Neural progenitor cell (in vitro differentiated cells): ENCODE results near the gene COL19A1. TPM values are rescaled to one million over a fixed set of nuclear protein-coding genes. Genes with fewer than 3 reads are reported as not detected.

Experiments used
- DNase-seq: peaks from one replicate; pipeline ENCODE4 v3.0.0-alpha.2; 2016; ENCODE audit warnings: low spot score
- H2AFZ ChIP-seq: fragments of 200-600 bp; sonication (generic); replicated peaks from 2 replicates; pipeline ENCODE4 v1.6.1; 2016; ENCODE audit warnings: antibody characterized with exemption
- H3F3A ChIP-seq: fragments of 200-600 bp; sonication (generic); 2 replicates; pipeline ENCODE4 v1.6.1; 2016; ENCODE audit warnings: antibody characterized with exemption, low read depth
- H3K27ac ChIP-seq: fragments of 200-600 bp; sonication (generic); 2 replicates; pipeline ENCODE4 v1.5.1; 2016; ENCODE audit warnings: mild to moderate bottlenecking
- H3K27me3 ChIP-seq: fragments of 200-600 bp; sonication (generic); 2 replicates; pipeline ENCODE4 v1.6.1; 2016; ENCODE audit warnings: mild to moderate bottlenecking, moderate library complexity
- H3K36me3 ChIP-seq: fragments of 200-600 bp; sonication (generic); 2 replicates; pipeline ENCODE4 v1.5.1; 2016
- H3K4me1 ChIP-seq: fragments of 200-600 bp; sonication (generic); 2 replicates; pipeline ENCODE4 v1.6.1; 2016; ENCODE audit warnings: mixed run types
- H3K4me2 ChIP-seq: fragments of 200-600 bp; sonication (generic); 2 replicates; pipeline ENCODE4 v1.6.1; 2016
- H3K4me3 ChIP-seq: fragments of 200-600 bp; sonication (generic); 2 replicates; pipeline ENCODE4 v1.5.1; 2016
- H3K79me2 ChIP-seq: fragments of 200-600 bp; sonication (generic); 2 replicates; pipeline ENCODE4 v1.6.1; 2016; ENCODE audit warnings: low read depth
- H3K9ac ChIP-seq: fragments of 200-600 bp; sonication (generic); 2 replicates; pipeline ENCODE4 v1.6.1; 2016
- H3K9me3 ChIP-seq: fragments of 200-600 bp; sonication (generic); 2 replicates; pipeline ENCODE4 v1.5.1; 2016; ENCODE audit warnings: low read depth
- H4K20me1 ChIP-seq: fragments of 200-600 bp; sonication (generic); 2 replicates; pipeline ENCODE4 v1.6.1; 2016; ENCODE audit warnings: low read depth
- H3K27ac Mint-ChIP-seq: 3 replicates; pipeline ENCODE4 v1.8.0; 2021; ENCODE audit warnings: mixed read lengths
- H3K27me3 Mint-ChIP-seq: 2 replicates; pipeline ENCODE4 v1.8.0; 2022; ENCODE audit warnings: low read depth, mild to moderate bottlenecking, inconsistent platforms, moderate library complexity, mixed read lengths; ENCODE audit not compliant: insufficient read depth
- H3K36me3 Mint-ChIP-seq: 3 replicates; pipeline ENCODE4 v1.8.0; 2021; ENCODE audit warnings: mixed read lengths
- H3K4me1 Mint-ChIP-seq: 3 replicates; pipeline ENCODE4 v1.8.0; 2021; ENCODE audit warnings: mixed read lengths
- H3K4me3 Mint-ChIP-seq: 3 replicates; pipeline ENCODE4 v1.8.0; 2021; ENCODE audit warnings: mild to moderate bottlenecking, moderate library complexity, mixed read lengths
- H3K9me3 Mint-ChIP-seq: 3 replicates; pipeline ENCODE4 v1.8.0; 2020; ENCODE audit warnings: mixed read lengths
- CTCF ChIP-seq: fragments of 200-600 bp; sonication (generic); IDR thresholded peaks from 2 replicates; pipeline ENCODE4 v1.5.1; 2017; ENCODE audit warnings: antibody characterized with exemption, mild to moderate bottlenecking
- EZH2 ChIP-seq: fragments of 200-600 bp; sonication (generic); IDR thresholded peaks from 2 replicates; pipeline ENCODE4 v1.6.1; 2017; ENCODE audit warnings: antibody characterized with exemption, mild to moderate bottlenecking, moderate library complexity
- EZH2phosphoT487 ChIP-seq: fragments of 200-600 bp; sonication (generic); IDR thresholded peaks from 2 replicates; pipeline ENCODE4 v1.6.1; 2017; ENCODE audit warnings: antibody characterized with exemption
- total RNA-seq: library from RNA; depleted of rRNA; stranded (reverse); fragments of >200 nt; gene quantifications from 2 replicates; pipeline ENCODE4 v1.2.3, GENCODE V29; 2015; ENCODE audit warnings: low replicate concordance

Gene COL19A1
- total RNA-seq, 1 donor from 2014 or later: not detected

GRCh38 chr6:69901361-69901760 lies 35.0 kb downstream of the COL19A1 start:
- no peaks in the 10 kb centered on the region for H3K9me3 ChIP-seq
- no peak overlapping the region for H3K27ac ChIP-seq
- no peaks in the 10 kb centered on the region for H3K36me3 ChIP-seq
- DNase-seq: no peak
- no peak overlapping the region for H3K4me2 ChIP-seq
- no peak overlapping the region for H3K4me3 ChIP-seq
- no peaks in the 10 kb centered on the region for H3K27me3 ChIP-seq
- H2AFZ ChIP-seq: no peak overlapping the region
- H4K20me1 ChIP-seq: no peaks in the 10 kb centered on the region
- H3K9ac ChIP-seq: no peak overlapping the region
- TF ChIP-seq CTCF (no peak), EZH2 (no peak), EZH2phosphoT487 (no peak)
- no peaks in the 10 kb centered on the region for H3K4me1 Mint-ChIP-seq
- no peak overlapping the region for H3K27ac Mint-ChIP-seq
- H3K36me3 Mint-ChIP-seq: no peaks in the 10 kb centered on the region
- H3F3A ChIP-seq: no peaks in the 10 kb centered on the region
- no peaks in the 10 kb centered on the region for H3K79me2 ChIP-seq
- no peaks in the 10 kb centered on the region for H3K27me3 Mint-ChIP-seq
- no peak overlapping the region for H3K4me3 Mint-ChIP-seq
- peaks cover 2% of the 10 kb centered on the region for H3K9me3 Mint-ChIP-seq
- H3K4me1 ChIP-seq: no peaks in the 10 kb centered on the region

- TF ChIP-seq CTCF: no peak
- TF ChIP-seq EZH2: no peak
- TF ChIP-seq EZH2phosphoT487: no peak
- DNase-seq: no peak
- no peak overlapping the region for H3K4me2 ChIP-seq
- H3F3A ChIP-seq: no peaks in the 10 kb centered on the region
- H3K4me3 ChIP-seq: no peak overlapping the region
- no peaks in the 10 kb centered on the region for H4K20me1 ChIP-seq
- no peaks in the 10 kb centered on the region for H3K9me3 Mint-ChIP-seq
- H3K4me1 ChIP-seq: peaks cover 7% of the 10 kb centered on the region
- no peaks in the 10 kb centered on the region for H3K9me3 ChIP-seq
- no peaks in the 10 kb centered on the region for H3K79me2 ChIP-seq
- H2AFZ ChIP-seq: no peak overlapping the region
- no peak overlapping the region for H3K27ac ChIP-seq
- H3K9ac ChIP-seq: no peak overlapping the region
- H3K27ac Mint-ChIP-seq: no peak overlapping the region
- H3K27me3 Mint-ChIP-seq: no peaks in the 10 kb centered on the region
- H3K27me3 ChIP-seq: peaks cover 9% of the 10 kb centered on the region
- H3K36me3 Mint-ChIP-seq: no peaks in the 10 kb centered on the region
- H3K36me3 ChIP-seq: no peaks in the 10 kb centered on the region
- H3K4me3 Mint-ChIP-seq: no peak overlapping the region
- H3K4me1 Mint-ChIP-seq: no peaks in the 10 kb centered on the region
Measured at GRCh38 chr6:69907981-69908498, 41.7 kb downstream of the COL19A1 start.

- H3K36me3 Mint-ChIP-seq: no peaks in the 10 kb centered on the region
- H3K4me3 Mint-ChIP-seq: no peak overlapping the region
- no peaks in the 10 kb centered on the region for H3K27me3 Mint-ChIP-seq
- H3K79me2 ChIP-seq: no peaks in the 10 kb centered on the region
- H3K4me1 ChIP-seq: peaks cover 13% of the 10 kb centered on the region
- H3K9me3 ChIP-seq: no peaks in the 10 kb centered on the region
- H3K27ac ChIP-seq: no peak overlapping the region
- DNase-seq: no peak
- H4K20me1 ChIP-seq: peaks cover 8% of the 10 kb centered on the region
- H3K36me3 ChIP-seq: no peaks in the 10 kb centered on the region
- no peak overlapping the region for H3K9ac ChIP-seq
- peaks cover 16% of the 10 kb centered on the region for H3F3A ChIP-seq
- no peak overlapping the region for H3K27ac Mint-ChIP-seq
- H3K4me1 Mint-ChIP-seq: no peaks in the 10 kb centered on the region
- H2AFZ ChIP-seq: no peak overlapping the region
- H3K9me3 Mint-ChIP-seq: no peaks in the 10 kb centered on the region
- no peak overlapping the region for H3K4me3 ChIP-seq
- H3K27me3 ChIP-seq: peaks cover 9% of the 10 kb centered on the region
- peak overlapping the region; percentile 20 for H3K4me2 ChIP-seq
- TF ChIP-seq CTCF (no peak), EZH2phosphoT487 (no peak), EZH2 (no peak)
Measured at GRCh38 chr6:69913361-69913760, 47.0 kb downstream of the COL19A1 start.
